Chondrocyte (in vitro differentiated cells): Measurements from ENCODE around the gene SASH3. TPM values are rescaled to one million over a fixed set of nuclear protein-coding genes. Genes with fewer than 3 reads are reported as not detected.

Experiments
- DNase-seq: peaks from one replicate; pipeline ENCODE4 v3.0.0; 2021; ENCODE audit warnings: mixed read lengths, low spot score
- H3K27ac Mint-ChIP-seq: one replicate; pipeline ENCODE4 v1.8.0; 2021; ENCODE audit warnings: mild to moderate bottlenecking, moderate library complexity, mixed read lengths; ENCODE audit not compliant: unreplicated experiment
- H3K27me3 Mint-ChIP-seq: 2 replicates; pipeline ENCODE4 v1.8.0; 2021; ENCODE audit warnings: low read depth, mixed read lengths
- H3K36me3 Mint-ChIP-seq: 2 replicates; pipeline ENCODE4 v1.8.0; 2021; ENCODE audit warnings: low read depth, mixed read lengths
- H3K4me1 Mint-ChIP-seq: 2 replicates; pipeline ENCODE4 v1.8.0; 2021; ENCODE audit warnings: low read depth, mild to moderate bottlenecking, mixed read lengths
- H3K4me3 Mint-ChIP-seq: one replicate; pipeline ENCODE4 v1.8.0; 2021; ENCODE audit warnings: mild to moderate bottlenecking, moderate library complexity, mixed read lengths; ENCODE audit not compliant: unreplicated experiment
- H3K9me3 Mint-ChIP-seq: 2 replicates; pipeline ENCODE4 v1.8.0; 2021; ENCODE audit warnings: low read depth, mixed read lengths
- total RNA-seq: library from RNA; stranded (reverse); gene quantifications from 3 replicates; pipeline ENCODE4 v1.2.1, GENCODE V29; 2021
- TF ChIP-seq, protein P1 (sequence below): fragments of 200-600 bp; sonication (generic); IDR thresholded peaks from 2 replicates; pipeline ENCODE4 v1.5.0; 2021; ENCODE audit warnings: antibody characterized with exemption, mild to moderate bottlenecking, moderate library complexity

The SASH3 gene
- total RNA-seq, 1 donor from 2014 or later, result not detected

DNA sequence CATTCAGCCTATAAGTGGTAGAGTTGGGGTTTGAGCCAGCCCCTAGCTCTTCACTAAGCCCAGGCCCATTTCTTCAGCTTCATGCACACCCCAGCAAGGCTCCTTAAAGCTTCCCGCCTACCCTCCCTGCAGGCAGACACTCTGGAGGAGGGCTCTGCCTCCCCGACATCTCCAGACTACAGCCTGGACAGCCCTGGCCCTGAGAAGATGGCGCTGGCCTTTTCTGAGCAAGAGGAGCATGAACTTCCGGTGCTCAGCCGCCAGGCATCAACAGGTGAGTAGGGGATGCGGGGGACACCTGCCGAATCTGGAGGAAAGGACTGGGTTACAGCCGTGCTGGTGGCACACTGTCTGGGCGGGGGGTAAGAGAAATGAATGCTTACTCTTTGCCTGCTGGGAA, 11.1 kb downstream of the SASH3 start:
- Mint-ChIP-seq H3K27ac (no peak overlapping the region), H3K4me1 (no peaks in the 10 kb centered on the region), H3K9me3 (no peaks in the 10 kb centered on the region), H3K36me3 (no peaks in the 10 kb centered on the region), H3K4me3 (no peak overlapping the region), H3K27me3 (no peaks in the 10 kb centered on the region)
- TF ChIP-seq, protein P1, sequence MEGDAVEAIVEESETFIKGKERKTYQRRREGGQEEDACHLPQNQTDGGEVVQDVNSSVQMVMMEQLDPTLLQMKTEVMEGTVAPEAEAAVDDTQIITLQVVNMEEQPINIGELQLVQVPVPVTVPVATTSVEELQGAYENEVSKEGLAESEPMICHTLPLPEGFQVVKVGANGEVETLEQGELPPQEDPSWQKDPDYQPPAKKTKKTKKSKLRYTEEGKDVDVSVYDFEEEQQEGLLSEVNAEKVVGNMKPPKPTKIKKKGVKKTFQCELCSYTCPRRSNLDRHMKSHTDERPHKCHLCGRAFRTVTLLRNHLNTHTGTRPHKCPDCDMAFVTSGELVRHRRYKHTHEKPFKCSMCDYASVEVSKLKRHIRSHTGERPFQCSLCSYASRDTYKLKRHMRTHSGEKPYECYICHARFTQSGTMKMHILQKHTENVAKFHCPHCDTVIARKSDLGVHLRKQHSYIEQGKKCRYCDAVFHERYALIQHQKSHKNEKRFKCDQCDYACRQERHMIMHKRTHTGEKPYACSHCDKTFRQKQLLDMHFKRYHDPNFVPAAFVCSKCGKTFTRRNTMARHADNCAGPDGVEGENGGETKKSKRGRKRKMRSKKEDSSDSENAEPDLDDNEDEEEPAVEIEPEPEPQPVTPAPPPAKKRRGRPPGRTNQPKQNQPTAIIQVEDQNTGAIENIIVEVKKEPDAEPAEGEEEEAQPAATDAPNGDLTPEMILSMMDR, result no peak
- no peak for DNase-seq

DNA sequence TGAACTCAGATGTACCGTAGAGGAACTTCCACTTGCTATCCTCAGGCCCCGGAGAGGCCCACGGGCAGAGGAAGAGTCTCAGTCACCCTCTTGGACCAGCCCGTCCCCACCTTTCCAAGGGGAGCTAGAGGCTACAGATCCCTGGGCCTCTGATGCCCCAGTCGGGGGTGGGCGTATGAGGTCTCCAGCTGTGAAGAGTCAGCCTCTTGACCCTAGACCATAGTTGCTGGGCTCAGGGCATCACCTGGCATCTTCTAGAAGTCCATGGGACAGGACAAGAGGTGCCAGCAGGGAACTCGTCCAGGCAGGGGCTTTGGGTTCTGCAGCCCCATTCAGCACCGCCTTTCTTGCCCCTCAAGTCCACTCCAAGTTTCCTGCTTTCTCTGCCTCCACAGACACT, 11.6 kb downstream of the SASH3 start:
- Mint-ChIP-seq H3K9me3 (no peaks in the 10 kb centered on the region), H3K4me3 (no peak overlapping the region), H3K36me3 (no peaks in the 10 kb centered on the region), H3K27me3 (no peaks in the 10 kb centered on the region), H3K27ac (no peak overlapping the region), H3K4me1 (no peaks in the 10 kb centered on the region)
- TF ChIP-seq, protein P1, result no peak
- DNase-seq, result no peak

DNA sequence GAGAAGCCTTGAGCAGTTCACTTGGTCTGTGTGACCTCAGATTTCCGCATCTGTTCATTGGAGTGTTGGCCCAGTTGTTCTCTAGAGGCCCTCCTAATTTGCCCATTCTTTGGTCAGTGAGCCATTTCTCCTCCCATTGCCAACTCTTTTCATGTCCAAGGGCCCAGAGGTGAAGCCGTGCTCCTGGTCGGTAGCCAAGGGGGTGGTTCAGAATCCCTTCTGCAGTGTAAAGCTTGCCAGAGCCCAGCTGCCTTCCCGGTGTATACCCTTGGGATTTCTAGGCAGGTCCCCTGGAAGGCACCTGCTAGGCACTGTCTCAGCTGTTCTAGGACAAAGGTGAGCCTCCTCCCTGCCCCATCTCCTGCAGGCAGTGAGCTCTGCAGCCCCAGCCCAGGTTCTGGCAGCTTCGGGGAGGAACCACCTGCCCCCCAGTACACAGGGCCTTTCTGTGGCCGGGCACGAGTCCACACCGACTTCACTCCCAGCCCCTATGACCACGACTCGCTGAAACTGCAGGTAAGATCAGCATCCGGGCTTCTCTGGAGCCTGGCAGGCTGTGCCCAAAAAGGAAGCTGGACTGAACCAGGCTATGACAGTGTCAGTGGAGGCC, 12.3 kb downstream of the SASH3 start:
- TF ChIP-seq, protein P1, result no peak
- H3K4me1 Mint-ChIP-seq, result no peaks in the 10 kb centered on the region
- no peaks in the 10 kb centered on the region for H3K36me3 Mint-ChIP-seq
- H3K4me3 Mint-ChIP-seq, result no peak overlapping the region
- H3K9me3 Mint-ChIP-seq, result no peaks in the 10 kb centered on the region
- H3K27me3 Mint-ChIP-seq, result no peaks in the 10 kb centered on the region
- no peak overlapping the region for H3K27ac Mint-ChIP-seq
- DNase-seq, result no peak

DNA sequence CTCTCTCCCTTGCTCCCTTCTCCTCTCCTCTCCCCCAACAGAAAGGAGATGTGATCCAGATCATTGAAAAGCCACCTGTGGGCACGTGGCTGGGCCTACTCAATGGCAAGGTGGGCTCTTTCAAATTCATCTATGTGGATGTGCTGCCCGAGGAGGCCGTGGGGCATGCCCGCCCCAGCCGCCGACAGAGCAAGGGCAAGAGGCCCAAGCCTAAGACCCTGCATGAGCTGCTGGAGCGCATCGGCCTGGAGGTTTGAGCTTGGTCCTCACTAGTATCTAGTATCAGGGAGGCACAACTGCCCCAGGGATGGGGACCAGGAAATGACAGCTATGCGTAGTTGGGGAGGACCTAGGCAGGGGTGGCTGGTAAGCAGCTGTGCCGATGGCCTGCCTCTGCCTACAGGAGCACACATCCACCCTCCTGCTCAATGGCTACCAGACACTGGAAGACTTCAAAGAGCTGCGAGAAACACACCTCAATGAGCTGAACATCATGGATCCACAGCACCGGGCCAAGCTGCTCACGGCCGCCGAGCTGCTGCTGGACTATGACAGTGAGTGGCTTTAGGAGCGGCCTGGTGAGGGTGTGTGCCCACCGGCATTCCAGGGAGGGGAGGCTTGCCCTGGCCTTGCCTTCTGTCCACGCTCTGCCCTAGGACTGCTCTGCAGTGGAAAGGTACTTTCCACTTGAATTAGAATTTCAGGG, 13.0 kb downstream of the SASH3 start:
- Mint-ChIP-seq H3K27me3 (no peaks in the 10 kb centered on the region), H3K9me3 (no peaks in the 10 kb centered on the region), H3K4me3 (no peak overlapping the region), H3K36me3 (no peaks in the 10 kb centered on the region), H3K4me1 (no peaks in the 10 kb centered on the region), H3K27ac (no peak overlapping the region)
- DNase-seq, result no peak
- TF ChIP-seq, protein P1, result no peak

DNA sequence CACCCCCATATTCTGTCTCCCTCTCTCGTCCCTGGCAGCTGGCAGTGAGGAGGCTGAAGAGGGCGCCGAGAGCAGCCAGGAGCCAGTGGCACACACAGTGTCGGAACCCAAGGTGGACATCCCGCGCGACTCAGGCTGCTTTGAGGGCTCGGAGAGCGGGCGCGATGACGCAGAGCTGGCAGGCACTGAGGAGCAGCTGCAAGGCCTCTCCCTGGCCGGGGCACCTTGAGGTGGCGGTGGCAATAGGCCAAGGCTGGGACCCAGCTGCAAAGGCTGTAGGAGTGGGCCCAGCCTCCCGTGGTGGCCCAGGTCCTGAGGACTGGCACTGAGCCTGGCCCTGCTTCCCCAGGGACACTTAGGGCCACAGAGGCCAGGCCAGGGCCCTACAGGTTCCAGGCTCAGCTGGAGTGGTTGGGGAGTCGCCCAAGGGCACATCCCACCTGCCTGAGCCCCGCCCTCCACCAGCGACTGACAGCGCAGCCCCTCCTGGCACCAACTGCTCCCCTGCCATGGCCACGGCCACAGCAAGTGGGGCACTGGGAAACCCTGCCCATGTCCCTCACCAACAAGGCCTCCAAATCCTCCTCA, 13.9 kb downstream of the SASH3 start:
- no peaks in the 10 kb centered on the region for H3K27me3 Mint-ChIP-seq
- H3K4me3 Mint-ChIP-seq, result no peak overlapping the region
- H3K9me3 Mint-ChIP-seq, result no peaks in the 10 kb centered on the region
- no peaks in the 10 kb centered on the region for H3K4me1 Mint-ChIP-seq
- DNase-seq, result no peak
- no peak overlapping the region for H3K27ac Mint-ChIP-seq
- TF ChIP-seq, protein P1, result no peak
- no peaks in the 10 kb centered on the region for H3K36me3 Mint-ChIP-seq
